T-helper 2 cell treated with Interferon-gamma antibody and Interleukin-4, amounts not matched to agents 5 μg/mL and 100 μg/mL, for 36 hours (primary cell): Measurements from ENCODE around the gene RPRD1B.

ENCODE experiments used
- DNase-seq: peaks from one replicate; pipeline ENCODE4 v3.0.0; 2021; ENCODE audit warnings: low spot score
- H3K27ac Mint-ChIP-seq: one replicate; pipeline ENCODE4 v1.8.0; 2021; ENCODE audit warnings: mild to moderate bottlenecking, mixed read lengths
- H3K27me3 Mint-ChIP-seq: one replicate; pipeline ENCODE4 v1.8.0; 2021; ENCODE audit warnings: low read depth, mixed read lengths
- H3K36me3 Mint-ChIP-seq: one replicate; pipeline ENCODE4 v1.8.0; 2021; ENCODE audit warnings: low read depth, mixed read lengths
- H3K4me1 Mint-ChIP-seq: one replicate; pipeline ENCODE4 v1.8.0; 2021; ENCODE audit warnings: low read depth, mixed read lengths
- H3K4me3 Mint-ChIP-seq: one replicate; pipeline ENCODE4 v1.8.0; 2022; ENCODE audit warnings: mild to moderate bottlenecking, moderate library complexity, mixed read lengths
- H3K9me3 Mint-ChIP-seq: one replicate; pipeline ENCODE4 v1.8.0; 2021; ENCODE audit warnings: mixed read lengths

RPRD1B gene, protein sequence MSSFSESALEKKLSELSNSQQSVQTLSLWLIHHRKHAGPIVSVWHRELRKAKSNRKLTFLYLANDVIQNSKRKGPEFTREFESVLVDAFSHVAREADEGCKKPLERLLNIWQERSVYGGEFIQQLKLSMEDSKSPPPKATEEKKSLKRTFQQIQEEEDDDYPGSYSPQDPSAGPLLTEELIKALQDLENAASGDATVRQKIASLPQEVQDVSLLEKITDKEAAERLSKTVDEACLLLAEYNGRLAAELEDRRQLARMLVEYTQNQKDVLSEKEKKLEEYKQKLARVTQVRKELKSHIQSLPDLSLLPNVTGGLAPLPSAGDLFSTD

DNA sequence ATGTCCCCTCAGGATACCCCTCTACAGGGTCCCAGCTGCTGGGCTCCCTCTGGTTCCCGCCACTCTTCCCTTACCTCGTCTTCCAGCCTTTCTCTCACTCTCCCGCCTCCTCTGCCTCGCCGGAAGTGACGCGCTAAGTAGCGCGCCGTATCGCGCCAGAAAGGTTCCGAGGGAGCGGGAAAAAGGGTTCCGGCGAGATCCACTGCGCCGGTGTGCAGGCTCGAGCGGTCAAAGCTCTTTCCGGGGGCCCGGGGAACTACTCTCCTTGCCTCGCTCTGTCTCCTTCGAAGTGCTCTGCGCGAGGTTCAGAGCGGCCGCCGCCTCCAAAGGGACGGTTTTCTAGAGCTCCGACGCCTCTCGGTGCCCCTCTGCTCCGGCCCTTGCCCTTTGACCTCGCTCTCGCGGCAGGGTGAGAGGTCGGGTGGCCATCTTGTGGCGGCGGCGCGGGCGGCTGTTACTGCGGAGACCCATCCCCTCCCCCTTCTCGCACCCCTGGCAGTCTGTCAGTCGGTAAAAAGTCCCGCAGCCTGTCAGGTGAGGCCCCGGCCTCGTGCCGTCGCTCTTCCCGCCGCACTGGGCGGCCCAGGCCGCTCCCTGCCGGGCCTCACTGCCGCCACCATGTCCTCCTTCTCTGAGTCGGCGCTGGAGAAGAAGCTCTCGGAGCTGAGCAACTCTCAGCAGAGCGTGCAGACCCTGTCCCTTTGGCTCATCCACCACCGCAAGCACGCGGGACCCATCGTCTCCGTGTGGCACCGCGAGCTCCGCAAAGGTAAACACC is at the start of gene RPRD1B, which contains the start of gene TTI1:
Gene RPRD1B, plus strand, starts transcription at position 417 of the 778 bp plus-strand sequence. Its CDS starts 202 bp downstream, at position 619.
Gene TTI1, minus strand, starts transcription at position 127 of the 778 bp plus-strand sequence. CDS start 19,640 bp downstream, outside the sequence.
- DNase-seq = peak; percentile 91
- H3K36me3 Mint-ChIP-seq = peaks cover 25% of the 10 kb centered on the region
- peak within 1 kb of the TSS; percentile 98 for H3K4me3 Mint-ChIP-seq
- peaks cover 52% of the 10 kb centered on the region for H3K4me1 Mint-ChIP-seq
- no peaks in the 10 kb centered on the region for H3K27me3 Mint-ChIP-seq
- H3K27ac Mint-ChIP-seq = peak within 1 kb of the TSS; percentile 99
- no peaks in the 10 kb centered on the region for H3K9me3 Mint-ChIP-seq

DNA sequence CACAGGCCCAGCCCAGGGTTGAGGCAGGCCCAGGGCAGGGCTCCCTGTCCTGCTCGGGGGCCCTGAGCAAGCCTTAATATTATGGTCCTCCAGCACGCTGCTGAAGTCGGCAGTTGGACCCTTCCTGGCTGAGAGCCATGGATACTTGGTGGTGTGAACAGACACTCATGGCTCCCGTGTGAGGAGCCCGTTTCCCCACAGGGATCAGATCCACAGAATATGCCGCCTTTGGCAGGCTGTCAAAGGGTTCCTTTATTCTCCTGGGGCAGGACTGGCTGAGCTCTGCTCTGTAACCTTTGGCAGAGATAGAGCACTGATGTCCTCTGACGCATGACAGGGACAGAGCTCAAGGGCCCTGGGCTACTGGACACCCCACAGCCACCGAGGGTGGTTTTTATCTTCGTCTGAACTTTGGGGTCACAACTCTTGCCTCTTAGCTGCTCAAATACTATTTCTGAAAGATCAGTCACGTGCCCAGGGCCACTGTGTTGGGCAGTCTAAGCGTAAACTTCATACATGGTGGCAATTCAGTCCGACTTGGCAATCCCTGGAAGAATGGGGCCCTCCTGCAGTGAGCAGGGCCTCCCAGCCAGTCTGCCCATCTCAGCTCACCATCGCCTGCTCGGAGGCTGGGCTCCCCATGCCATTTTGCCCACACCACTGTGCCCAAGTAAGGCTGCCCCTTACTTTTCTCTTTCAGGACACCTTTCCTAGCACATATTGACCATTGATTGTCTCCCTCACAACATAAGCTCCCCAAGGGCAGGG is 49.3 kb upstream of the RPRD1B start:
- H3K27me3 Mint-ChIP-seq = no peaks in the 10 kb centered on the region
- H3K36me3 Mint-ChIP-seq = peaks cover 20% of the 10 kb centered on the region
- no peaks in the 10 kb centered on the region for H3K4me1 Mint-ChIP-seq
- no peaks in the 10 kb centered on the region for H3K9me3 Mint-ChIP-seq
- no peak overlapping the region for H3K4me3 Mint-ChIP-seq
- H3K27ac Mint-ChIP-seq = no peak overlapping the region
- no peak for DNase-seq

DNA sequence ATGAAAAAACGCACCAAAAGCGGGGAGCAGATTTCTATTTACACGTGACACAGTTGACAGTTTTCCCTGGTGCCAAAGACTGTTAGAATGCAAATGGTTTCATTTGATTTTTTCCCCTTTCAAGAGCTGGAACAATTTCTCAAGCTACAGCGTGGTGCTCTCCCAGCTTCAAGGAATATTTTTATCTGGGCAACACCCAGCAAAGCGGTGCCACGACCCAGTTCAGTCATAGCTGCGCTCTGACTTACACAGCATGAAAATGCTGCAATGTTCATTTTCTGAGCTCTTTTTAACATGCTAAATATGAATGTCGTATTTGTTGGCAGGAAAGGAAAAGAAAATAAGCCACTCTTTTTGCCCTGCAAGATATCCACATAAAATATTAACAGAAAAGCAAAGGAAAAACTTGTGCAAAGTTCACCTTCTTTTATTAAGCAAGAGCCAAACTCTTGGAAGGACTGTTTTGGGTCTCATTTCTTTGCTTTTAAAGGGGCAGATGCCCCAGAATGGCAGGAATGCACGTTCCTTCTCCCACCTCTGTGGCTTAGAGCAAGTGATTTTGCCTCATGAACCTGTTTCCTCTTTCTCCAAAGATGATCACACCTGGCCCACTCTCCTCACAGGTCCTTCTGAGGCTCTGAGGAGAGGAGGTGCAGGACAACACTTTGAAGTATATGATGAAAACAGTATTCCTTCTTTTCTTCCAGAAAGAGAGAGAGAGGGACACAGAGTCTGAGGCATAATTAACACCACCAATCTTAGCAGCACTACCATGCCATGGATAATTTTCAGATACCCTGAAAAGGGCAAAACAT is 47.3 kb upstream of the RPRD1B start:
- Mint-ChIP-seq H3K27me3 (no peaks in the 10 kb centered on the region), H3K36me3 (peaks cover 35% of the 10 kb centered on the region), H3K4me3 (no peak overlapping the region), H3K27ac (no peak overlapping the region), H3K4me1 (peaks cover 18% of the 10 kb centered on the region), H3K9me3 (no peaks in the 10 kb centered on the region)
- no peak for DNase-seq

DNA sequence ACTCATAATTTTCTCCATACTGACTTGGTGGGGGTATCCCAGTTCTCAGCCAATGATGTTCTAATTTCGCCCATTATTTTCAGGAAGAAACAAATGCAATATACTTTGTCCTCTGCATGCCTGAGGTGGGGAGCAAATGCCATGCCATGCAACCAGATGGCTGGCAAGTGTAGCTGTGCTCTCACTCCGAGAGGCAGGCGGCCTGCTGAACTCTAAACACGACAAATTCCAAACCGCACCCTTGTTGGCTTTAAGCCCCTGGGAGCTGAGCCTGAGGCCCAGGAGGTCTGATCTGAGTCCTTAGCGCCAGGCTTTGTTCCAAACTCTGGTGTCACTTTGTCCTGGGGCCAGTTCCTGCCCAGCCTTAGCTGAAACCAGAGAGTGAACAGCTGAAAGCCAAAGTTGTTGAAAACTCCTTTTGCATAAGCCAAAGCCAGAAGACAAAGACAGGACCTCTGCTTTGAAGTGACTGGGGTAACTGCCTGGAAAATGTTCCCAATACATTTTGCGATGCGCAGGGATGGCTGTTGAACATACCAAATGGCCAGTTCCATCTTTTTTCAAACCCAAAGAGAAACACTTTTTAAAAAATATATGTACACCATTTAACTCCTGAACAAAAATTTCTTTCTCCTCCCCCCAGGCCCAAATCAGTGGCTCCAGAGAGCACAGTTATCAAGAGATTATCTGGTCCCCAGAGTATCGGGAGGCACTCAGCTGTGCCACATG is 46.5 kb upstream of the RPRD1B start:
- H3K9me3 Mint-ChIP-seq = no peaks in the 10 kb centered on the region
- no peak for DNase-seq
- H3K4me3 Mint-ChIP-seq = no peak overlapping the region
- peaks cover 36% of the 10 kb centered on the region for H3K36me3 Mint-ChIP-seq
- no peaks in the 10 kb centered on the region for H3K27me3 Mint-ChIP-seq
- H3K4me1 Mint-ChIP-seq = peaks cover 24% of the 10 kb centered on the region
- no peak overlapping the region for H3K27ac Mint-ChIP-seq

DNA sequence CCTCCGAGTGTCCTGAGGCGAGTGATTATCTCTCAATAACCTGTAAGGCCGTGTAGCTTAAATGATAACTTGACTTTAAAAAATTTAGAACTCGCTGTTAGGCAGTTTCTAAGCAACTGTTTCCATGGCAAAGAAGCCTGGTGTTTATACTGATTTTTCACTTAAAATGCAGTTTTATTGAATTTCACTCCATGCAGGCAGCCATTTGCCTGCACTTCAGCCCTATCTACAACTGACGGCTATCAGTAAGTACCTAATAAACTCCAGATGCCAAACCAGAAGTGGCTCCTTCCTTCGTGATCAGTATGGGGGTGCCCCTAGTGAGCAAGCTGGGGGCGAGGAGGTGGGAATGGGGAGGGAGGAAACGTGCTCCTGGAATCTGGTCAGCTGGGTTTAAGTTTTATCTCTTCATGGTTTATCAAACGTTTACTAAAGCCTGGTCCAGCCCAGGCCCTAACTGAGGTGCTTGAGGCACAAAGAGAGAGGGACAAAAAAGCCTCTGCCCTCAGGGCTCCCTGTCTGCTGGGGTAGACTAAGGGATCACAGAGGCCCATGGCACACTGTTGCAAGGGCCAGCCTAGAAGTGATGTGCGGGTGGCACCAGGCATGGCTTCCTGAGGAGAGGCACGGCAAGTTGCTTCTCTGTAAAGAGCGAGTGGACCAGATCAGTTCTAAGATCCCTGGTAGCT is 45.8 kb upstream of the RPRD1B start:
- Mint-ChIP-seq H3K4me3 (no peak overlapping the region), H3K4me1 (peaks cover 26% of the 10 kb centered on the region), H3K27me3 (no peaks in the 10 kb centered on the region), H3K9me3 (no peaks in the 10 kb centered on the region), H3K36me3 (peaks cover 32% of the 10 kb centered on the region), H3K27ac (no peak overlapping the region)
- DNase-seq = no peak

DNA sequence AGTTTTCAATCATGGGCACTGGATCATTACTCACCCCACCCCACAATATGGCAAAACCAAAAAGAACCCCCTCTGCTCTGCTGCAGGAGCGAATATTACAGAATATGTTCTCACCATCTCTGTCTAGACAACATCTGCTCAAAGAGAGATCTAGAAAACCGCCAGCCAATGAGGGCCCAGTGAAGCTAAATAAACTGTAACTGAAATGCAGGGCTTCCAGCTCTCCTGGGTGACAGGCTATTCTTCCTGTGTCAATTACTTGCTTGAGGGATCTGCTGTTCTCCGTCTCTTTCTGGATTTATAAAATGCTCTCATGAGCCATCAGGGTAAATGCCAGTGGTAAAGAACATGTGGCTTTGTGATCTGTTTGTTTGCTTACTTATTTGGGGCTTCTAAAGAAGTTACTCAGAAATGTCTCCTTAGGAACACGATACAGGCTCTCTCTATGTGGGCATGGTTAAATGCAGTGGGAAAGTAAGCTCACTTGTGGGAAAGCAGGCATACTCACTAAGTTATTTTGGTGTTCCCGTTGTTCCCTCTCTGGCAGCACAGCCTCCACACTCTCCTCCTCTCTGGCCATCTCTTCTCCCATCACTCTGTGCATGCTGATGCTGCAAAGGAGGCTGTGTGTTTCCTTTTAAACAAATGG is 45.1 kb upstream of the RPRD1B start:
- Mint-ChIP-seq H3K36me3 (peaks cover 29% of the 10 kb centered on the region), H3K4me3 (no peak overlapping the region), H3K27ac (peak overlapping the region; percentile 5), H3K9me3 (no peaks in the 10 kb centered on the region), H3K4me1 (peaks cover 27% of the 10 kb centered on the region), H3K27me3 (no peaks in the 10 kb centered on the region)
- DNase-seq = no peak

DNA sequence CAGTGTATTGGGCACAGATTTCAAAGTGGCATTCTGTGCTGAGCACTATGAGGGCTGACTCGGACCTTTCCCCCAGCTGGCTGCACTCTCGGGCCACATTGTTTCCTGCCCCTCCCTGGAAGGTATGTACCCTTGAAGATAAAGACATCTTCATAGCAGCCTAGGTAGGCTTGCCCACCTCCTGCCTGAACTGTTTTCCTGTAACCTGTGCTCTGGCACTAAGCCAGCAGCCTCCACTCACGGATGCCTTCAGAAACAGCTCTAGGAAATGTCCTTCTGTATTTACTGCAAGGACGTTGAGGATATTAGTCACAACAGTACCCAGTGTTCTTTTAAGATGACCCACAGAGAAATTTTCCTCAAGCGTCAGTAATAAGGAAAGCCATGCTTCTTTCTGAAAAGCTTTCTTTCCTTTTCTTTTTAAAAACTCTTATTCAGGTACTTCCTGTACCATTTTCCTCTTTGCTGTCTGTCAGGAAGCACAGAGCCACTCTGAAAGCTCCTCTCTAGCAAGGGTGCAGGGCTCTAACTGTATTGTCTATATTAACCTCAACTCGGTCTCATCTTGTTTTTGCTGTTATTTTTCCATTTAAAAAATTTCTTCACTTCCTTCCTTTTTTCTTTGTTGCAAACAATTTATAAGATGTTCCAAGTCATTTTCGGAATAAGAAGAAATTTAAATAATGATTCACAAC is 43.8 kb upstream of the RPRD1B start:
- Mint-ChIP-seq H3K27ac (peak overlapping the region; percentile 80), H3K36me3 (peaks cover 35% of the 10 kb centered on the region), H3K9me3 (no peaks in the 10 kb centered on the region), H3K27me3 (no peaks in the 10 kb centered on the region), H3K4me1 (peaks cover 27% of the 10 kb centered on the region), H3K4me3 (no peak overlapping the region)
- DNase-seq = no peak

DNA sequence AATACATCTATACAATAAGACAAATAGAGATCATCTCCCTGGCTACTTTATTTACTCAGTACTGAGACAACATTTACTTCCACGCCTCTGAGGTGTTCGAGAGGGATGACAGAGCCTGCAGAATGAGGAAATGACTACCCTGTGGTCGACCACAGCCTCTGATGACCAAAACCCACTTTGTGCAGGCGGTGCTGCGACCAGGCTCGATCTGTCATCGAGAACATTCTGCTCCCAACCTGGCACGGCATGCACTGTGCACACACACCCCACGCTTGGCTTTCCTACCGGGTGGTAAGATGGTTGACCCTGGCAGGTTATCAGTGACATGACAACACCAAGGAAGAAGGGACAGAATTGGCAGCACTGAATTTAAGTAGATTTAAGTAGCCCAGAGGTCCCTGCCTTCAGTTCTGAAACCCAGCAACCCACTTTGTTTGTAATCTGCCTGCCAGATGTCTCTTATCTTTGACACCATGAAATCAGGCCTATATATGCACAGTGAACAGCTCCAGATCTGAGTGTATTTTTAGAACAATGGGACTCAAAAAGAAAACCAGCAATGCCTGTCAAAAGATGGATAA is 42.9 kb upstream of the RPRD1B start:
- DNase-seq = peak; percentile 85
- Mint-ChIP-seq H3K4me3 (peak overlapping the region; percentile 71), H3K36me3 (peaks cover 40% of the 10 kb centered on the region), H3K27ac (peak overlapping the region; percentile 80), H3K9me3 (no peaks in the 10 kb centered on the region), H3K27me3 (no peaks in the 10 kb centered on the region), H3K4me1 (peaks cover 27% of the 10 kb centered on the region)

DNA sequence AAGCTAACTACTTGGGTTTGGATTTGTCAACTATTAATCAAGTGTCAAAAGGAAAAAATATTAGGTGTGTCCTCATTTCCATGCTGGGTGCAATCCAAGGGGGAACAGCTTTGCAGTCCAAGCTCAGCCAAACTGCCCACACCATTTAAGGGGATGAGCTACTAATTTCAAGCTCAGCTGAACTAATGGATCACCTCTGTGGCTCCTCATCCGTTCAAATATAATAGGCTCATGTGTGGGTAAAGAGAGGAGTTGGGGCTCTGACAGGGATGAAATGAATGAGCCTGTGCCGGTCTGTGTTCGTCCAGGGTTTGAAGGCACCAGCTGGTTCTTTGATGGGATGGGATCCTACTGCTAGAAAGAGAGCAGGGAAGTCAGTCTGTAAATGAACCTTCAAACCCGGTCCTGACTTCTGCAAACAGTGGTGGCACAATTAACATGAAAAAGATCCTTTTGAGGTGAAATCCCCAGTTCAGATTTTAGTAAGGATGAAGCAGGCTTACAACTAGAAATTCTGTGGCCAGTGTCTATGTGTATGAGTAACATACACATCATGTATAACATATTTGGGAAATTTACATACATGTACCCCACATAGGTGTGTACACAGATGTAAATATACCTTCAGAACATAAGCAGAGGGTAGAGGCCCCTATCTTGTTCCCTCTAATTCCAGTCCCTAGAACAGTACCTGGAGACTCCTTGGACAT is 42.2 kb upstream of the RPRD1B start:
- no peak for DNase-seq
- peaks cover 27% of the 10 kb centered on the region for H3K4me1 Mint-ChIP-seq
- peak overlapping the region; percentile 71 for H3K4me3 Mint-ChIP-seq
- peaks cover 44% of the 10 kb centered on the region for H3K36me3 Mint-ChIP-seq
- H3K9me3 Mint-ChIP-seq = no peaks in the 10 kb centered on the region
- peak overlapping the region; percentile 80 for H3K27ac Mint-ChIP-seq
- H3K27me3 Mint-ChIP-seq = no peaks in the 10 kb centered on the region

DNA sequence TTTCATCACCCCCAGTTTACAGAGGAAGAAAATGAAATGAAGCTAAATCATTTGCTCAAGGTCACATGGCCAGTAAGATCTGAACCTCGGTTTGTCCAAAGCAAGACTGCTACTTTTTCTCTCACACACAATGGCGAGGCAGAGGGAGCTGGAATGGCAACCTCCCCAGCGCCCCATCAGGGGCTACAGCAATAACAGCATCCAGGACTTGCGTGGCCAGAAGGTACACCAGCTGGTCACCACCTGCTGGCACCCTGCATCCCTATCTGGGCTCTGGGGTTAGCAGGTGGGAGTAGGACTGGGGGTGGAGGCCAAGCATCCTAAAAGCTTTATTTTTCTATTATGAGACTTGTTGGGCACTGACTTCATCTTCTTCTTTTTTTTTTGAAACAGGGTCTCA is 41.6 kb upstream of the RPRD1B start:
- H3K4me1 Mint-ChIP-seq = peaks cover 27% of the 10 kb centered on the region
- H3K27ac Mint-ChIP-seq = peak overlapping the region; percentile 49
- H3K27me3 Mint-ChIP-seq = no peaks in the 10 kb centered on the region
- H3K36me3 Mint-ChIP-seq = peaks cover 46% of the 10 kb centered on the region
- DNase-seq = no peak
- no peaks in the 10 kb centered on the region for H3K9me3 Mint-ChIP-seq
- H3K4me3 Mint-ChIP-seq = no peak overlapping the region
